GM12878 (cell line): ENCODE measurements around the gene CLRN3.

Experiments
- EZH2 ChIP-seq: IDR thresholded peaks from 2 replicates; pipeline ENCODE4 v1.6.1; 2012; ENCODE audit warnings: low read depth, mild to moderate bottlenecking, control low read depth, inconsistent platforms, low read length, borderline replicate concordance; ENCODE audit not compliant: control insufficient read depth
- FOXM1 ChIP-seq: IDR thresholded peaks from 2 replicates; pipeline ENCODE4 v1.6.1; 2012; ENCODE audit warnings: low read depth, mild to moderate bottlenecking, inconsistent platforms, low read length, moderate library complexity
- POLR2A ChIP-seq: IDR thresholded peaks from 2 replicates; pipeline ENCODE4 v1.6.1; 2011; ENCODE audit warnings: low read depth, mild to moderate bottlenecking, low read length
- POLR2AphosphoS2 ChIP-seq: IDR thresholded peaks from 2 replicates; pipeline ENCODE4 v1.6.1; 2011; ENCODE audit warnings: low read depth, mild to moderate bottlenecking, low read length, improper control_type of control experiment, moderate library complexity
- TF ChIP-seq, protein P1 (sequence below), 3 experiments: IDR thresholded peaks in 2 of 3; conservative IDR thresholded peaks in 1 of 3; 2 replicates each; pipeline ENCODE4 v1.5.1; 2011; ENCODE audit warnings: low read depth in 3 of 3, low read length in 3 of 3, mild to moderate bottlenecking in 3 of 3, control low read depth in 2 of 3, moderate library complexity in 2 of 3, inconsistent platforms in 1 of 3, mixed read lengths in 1 of 3; ENCODE audit not compliant: control insufficient read depth in 2 of 3, insufficient read depth in 1 of 3; ENCODE audit errors: extremely low read depth in 1 of 3

DNA sequence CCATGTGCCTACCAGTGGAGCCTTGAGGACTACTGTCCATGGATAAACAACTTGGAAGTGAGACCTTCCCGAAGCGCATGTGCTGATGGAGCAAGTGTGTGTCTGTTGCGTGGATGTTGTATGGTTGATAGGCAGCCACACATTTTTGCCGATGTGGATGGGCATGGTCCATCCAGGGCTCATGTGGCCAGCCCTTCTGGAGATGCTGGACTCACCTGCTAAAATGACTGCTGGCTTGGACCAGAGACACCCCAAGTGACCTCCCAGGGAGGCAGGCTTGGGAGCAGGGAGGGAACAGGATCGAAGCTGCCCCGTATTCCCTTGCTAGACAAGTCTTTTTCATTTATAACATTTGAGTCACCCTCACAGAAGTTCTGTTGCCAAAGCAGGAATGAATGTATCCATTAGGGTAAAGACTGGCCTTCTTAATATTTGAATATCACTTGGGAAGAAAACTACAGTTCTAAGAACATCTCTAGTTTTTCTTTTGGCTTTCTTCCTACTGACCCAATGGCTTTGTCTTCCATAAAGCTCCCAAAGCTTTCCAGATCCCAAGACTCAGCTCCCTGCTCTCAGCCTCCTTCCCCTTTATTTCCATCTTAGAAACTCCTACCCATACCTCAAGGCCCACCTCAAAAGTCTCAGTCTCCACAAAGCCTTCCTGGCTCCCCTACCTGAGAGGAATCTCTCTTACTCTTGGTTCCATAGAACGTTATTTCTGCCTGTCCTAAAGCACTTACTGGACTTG is 17.1 kb upstream of the CLRN3 start:
- TF ChIP-seq FOXM1 (no peak), POLR2A (no peak), EZH2 (no peak), POLR2AphosphoS2 (no peak)
- TF ChIP-seq, protein P1, sequence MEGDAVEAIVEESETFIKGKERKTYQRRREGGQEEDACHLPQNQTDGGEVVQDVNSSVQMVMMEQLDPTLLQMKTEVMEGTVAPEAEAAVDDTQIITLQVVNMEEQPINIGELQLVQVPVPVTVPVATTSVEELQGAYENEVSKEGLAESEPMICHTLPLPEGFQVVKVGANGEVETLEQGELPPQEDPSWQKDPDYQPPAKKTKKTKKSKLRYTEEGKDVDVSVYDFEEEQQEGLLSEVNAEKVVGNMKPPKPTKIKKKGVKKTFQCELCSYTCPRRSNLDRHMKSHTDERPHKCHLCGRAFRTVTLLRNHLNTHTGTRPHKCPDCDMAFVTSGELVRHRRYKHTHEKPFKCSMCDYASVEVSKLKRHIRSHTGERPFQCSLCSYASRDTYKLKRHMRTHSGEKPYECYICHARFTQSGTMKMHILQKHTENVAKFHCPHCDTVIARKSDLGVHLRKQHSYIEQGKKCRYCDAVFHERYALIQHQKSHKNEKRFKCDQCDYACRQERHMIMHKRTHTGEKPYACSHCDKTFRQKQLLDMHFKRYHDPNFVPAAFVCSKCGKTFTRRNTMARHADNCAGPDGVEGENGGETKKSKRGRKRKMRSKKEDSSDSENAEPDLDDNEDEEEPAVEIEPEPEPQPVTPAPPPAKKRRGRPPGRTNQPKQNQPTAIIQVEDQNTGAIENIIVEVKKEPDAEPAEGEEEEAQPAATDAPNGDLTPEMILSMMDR (IDR thresholded peaks at IDR 0.05 in 2 of 3, conservative IDR thresholded peaks at IDR 0.05 in 1 of 3; ENCODE audit: control insufficient read depth in 2 of 3, extremely low read depth in 1 of 3, insufficient read depth in 1 of 3, low read depth in 3 of 3, low read length in 3 of 3): no peak
